HG02571 (cell line): Measurements from ENCODE around the gene PLEKHO1.
"Not testable (repeated sequence)": the region's sequence is repeated elsewhere in the genome, so short reads cannot be mapped to it uniquely, and the experiment has no call there.

ENCODE experiments used
- ATAC-seq: cut with Tn5 transposase; IDR thresholded peaks from one replicate; pipeline ENCODE4 v1.9.1; 2021; ENCODE audit warnings: mild to moderate bottlenecking, moderate library complexity; ENCODE audit not compliant: unreplicated experiment

The PLEKHO1 gene

GRCh38 chr1:150149271-150150132, at the start of gene PLEKHO1:
TSS of gene PLEKHO1 (plus strand) at chr1:150149916. CDS start at chr1:150150258, 342 bp downstream.
- ATAC-seq, result peak; percentile 60

DNA sequence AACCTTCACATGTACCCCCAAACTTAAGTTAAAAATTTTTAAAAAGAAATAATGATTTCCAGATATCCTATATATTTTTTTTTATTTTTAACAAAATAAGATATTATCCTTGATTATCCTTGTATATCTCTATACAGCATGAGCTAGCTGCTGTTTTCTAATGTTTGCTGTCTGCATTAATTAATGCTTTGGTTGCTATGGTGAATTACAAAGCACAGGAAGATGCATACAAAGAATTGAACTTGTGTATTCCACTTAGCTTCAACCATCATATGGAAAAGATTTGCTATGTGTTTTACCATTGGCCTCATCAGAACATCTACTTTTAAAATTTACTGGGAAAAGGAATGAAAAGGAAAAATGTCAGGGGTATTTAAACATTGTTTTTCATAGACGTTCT, 46.7 kb upstream of the PLEKHO1 start:
- ATAC-seq, result no peak

DNA sequence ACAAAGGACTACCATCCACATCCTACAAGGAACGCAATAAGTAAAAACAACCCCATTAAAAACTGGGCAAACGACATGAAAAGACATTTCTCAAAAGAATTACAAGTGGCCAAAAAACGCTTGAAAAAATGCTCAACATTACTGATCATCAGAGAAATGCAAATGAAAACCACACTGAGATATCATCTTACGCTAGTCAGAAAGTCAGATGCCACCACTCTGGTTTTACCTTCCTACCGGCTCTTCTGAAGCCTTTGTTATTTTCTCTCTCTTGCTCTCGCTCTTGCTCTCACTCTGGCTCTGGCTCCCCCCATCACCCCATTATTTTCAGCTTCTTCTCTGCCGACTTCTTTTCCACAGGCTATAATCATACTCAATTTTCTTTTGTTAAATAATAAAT, 43.4 kb upstream of the PLEKHO1 start:
- ATAC-seq, result no peak

- no peak for ATAC-seq
Measured at GRCh38 chr1:150109586-150109985, 40.1 kb upstream of the PLEKHO1 start.

DNA sequence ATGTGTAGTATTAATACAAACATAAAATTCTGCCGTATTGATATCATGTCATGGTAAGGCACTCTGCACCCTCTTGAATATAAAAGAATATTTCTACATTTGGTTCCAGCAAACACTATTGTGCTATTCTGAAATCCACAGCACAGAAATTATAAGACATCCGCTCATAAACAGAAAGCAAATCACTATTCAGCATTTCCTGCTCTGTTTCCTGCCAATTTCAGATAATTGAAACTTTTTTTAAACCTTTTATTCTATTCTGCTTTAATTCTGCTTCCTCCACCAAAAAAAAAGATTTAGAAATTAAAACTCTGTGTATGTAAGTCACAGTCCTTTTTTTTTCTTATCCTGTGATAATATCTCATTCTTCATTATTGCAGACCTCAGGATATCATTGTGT, 39.6 kb upstream of the PLEKHO1 start:
- no peak for ATAC-seq

DNA sequence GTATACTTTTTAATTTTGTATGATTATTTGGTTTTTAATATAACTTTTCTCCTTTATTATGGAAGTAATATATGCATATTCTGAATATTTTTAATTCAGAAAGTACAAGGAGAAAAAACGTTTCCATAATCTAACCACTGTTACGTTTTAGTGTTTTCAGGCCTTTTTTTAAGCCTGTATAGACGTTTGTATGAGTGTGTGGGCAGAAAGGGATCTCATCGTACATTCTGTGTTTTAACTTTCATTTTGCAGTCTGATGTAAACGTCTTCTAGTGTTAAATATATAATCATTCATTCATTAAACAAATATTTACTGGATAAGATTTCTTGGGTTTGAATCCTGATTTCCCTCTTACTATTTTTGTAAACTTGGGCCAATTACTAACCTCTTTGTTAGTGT, 38.0 kb upstream of the PLEKHO1 start:
- no peak for ATAC-seq

GRCh38 chr1:150115121-150115520, 34.6 kb upstream of the PLEKHO1 start:
- no peak for ATAC-seq

DNA sequence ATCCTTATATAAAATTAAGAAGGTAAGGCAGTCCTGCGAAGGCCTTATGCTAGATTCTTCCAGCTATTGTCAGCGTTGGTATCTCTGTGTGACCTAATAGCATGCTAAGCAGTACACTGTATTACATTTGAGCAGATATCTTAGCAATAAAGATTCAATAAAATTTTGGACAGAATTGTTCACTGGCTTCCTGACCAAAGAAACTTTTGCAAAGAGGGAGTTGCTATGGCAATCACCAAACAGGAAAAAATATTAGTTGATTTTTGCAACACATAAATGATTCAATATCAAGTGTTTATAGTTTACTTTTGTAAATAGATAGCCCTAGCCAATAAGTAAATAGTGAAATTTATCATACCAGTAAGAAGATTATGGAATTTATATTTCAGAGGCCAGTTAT, 31.0 kb upstream of the PLEKHO1 start:
- no peak for ATAC-seq

DNA sequence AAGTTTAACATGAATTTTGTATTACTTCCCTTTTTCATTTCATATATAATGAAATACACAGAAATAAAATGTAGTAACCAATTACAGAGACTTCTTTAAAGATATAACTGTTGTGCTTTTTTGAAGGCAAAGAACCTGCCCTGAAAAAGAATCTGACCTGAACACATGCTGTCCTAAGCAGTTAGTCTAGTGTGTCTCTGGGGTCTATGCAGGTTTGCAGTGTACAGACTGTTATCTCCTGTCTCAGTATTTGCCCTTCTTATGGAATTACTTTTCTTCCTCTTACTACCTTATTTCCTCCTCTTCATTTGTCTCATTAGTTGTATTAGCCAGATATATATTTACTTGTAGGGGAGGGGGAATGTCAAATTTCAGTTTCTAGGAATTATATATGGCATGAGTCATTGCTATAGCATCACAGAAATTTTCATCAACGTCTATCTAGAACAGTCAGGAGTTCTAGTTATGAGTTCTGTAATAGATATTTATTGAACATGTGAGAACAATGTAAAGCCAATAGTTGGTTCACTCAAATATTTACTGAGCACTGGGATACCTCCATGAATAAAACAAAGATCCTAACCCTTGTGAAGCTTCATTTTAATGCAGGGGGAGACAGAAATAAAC, 28.4 kb upstream of the PLEKHO1 start:
- no peak for ATAC-seq

DNA sequence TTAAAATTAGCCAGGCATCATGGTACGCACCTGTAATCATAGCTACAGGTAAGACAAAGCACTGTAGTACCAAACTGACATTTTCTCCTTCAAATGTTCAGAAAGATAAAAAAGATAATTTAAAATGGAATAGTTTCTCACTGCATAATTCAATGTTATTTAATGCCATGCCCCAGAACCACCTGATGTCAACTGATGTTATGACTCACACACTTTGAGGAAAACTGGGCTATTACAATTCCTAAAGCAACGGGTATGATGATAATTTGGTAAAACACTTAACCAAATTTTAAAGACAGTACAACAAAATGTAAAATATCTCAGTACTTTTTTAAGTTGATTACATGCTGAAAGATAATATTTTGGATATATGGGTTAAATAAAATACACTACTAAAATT, 22.9 kb upstream of the PLEKHO1 start:
- no peak for ATAC-seq

DNA sequence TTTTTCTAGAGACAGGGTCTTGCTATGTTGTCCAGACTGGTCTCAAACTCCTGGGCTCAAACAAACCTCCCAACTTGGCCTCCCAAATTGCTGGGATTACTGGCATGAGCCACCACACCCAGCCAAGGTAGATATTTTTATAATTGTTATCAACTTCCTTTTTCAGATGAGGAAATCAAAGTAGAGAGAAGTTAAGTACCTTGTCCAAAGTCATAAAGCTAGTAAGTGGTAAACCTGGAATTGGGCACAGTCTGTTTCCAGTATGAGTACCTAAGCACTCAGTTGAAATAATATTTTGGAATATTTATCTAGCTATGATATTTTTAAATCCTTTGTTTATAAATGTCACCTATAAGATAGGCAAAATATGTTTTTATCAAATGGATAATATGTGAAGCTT, 22.3 kb upstream of the PLEKHO1 start:
- ATAC-seq, result no peak

DNA sequence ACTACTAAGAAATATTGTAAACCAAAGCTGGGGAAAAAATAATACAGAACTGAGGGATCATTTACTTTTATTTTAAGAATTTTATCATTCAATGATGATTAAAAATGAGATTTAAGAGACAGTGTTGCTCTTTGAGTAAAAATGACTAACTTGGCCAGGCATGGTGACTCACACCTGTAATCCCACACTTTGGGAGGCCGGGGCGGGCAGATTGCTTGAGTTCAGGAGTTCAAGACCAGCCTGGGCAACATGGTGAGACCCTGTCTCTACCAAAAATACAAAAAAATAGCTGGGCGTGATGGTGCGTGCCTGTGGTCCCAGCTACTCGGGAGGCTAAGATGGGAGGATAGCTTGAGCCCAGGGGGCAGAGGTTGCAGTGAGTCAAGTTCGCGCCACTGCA, 21.8 kb upstream of the PLEKHO1 start:
- no peak for ATAC-seq

- no peak for ATAC-seq
Measured at GRCh38 chr1:150132372-150132771, 17.3 kb upstream of the PLEKHO1 start.

DNA sequence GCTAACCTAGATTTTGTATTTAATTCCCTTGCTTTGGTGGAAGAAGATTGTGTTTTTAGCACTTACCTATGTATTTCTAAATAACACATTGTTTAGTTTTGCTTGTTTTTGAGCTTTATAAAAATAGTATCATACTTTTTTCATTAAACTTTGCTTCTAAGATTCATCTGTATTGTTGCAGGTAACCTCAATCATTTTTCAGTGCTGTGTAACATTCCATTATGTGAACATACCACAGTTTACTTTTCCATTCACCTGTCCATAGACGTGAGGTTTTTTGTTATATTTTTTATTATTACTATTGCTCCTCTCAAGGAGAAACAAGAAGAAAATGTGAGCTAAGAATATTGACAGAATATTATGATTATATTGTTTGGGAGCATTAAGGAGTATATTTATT, 15.2 kb upstream of the PLEKHO1 start:
- no peak for ATAC-seq

DNA sequence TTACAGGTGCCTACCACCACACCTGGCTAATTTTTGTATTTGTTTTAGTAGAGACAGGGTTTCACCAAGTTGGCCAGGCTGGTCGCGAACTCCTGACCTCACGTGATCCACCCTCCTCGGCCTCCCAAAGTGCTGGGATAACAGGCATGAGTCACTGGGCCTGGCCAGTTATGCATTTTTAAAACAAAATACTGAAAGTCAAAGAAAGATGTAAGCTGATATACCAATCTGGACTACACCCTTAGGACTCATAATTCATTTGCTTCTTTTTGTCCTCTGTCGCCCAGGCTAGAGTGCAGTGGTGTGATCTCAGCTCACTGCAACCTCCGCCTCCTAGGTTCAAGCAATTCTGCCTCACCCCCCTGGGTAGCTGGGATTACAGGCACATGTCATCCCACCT, 14.3 kb upstream of the PLEKHO1 start:
- not testable (repeated sequence) for ATAC-seq

DNA sequence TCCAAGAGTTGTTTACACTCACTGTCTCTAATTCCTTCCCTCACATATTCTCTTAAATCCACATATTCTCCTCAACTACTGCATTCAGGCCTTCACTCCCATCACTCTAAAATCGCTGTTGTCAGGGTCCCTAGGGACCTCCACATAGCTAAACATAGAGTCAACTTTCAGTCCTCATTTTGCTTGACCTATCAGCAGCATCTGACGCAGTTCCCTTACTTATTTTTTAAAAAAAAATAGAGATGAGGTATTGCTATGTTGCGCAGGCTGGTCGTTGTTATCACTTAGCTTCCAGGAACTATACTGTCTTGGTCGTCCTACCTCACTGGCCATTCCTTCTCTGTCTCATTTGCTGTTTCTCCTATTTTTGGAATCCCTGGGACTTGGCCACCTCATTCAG, 11.7 kb upstream of the PLEKHO1 start:
- no peak for ATAC-seq

- no peak for ATAC-seq
Measured at GRCh38 chr1:150141452-150141851, 8.3 kb upstream of the PLEKHO1 start.

GRCh38 chr1:150142083-150142482, 7.6 kb upstream of the PLEKHO1 start:
- no peak for ATAC-seq

GRCh38 chr1:150144606-150145005, 5.1 kb upstream of the PLEKHO1 start:
- ATAC-seq, result no peak

DNA sequence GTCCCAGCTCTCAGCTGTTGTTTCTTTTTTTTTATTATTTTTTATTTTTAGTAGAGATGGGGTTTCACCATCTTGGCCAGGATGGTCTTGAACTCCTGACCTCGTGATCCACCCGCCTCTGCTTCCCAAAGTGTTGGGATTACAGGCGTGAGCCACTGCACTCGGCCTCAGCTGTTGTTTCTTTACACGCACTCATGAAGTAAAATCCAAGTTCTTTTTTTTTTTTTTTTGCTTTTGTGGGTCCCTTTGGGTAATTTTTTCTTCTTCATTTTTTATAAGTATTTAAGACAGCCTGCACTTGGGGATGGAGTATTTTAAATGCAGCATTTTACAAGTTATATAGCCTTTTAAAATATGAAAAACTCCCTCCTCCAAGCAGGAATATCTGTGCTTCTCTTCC, 3.7 kb upstream of the PLEKHO1 start:
- not testable (repeated sequence) for ATAC-seq

DNA sequence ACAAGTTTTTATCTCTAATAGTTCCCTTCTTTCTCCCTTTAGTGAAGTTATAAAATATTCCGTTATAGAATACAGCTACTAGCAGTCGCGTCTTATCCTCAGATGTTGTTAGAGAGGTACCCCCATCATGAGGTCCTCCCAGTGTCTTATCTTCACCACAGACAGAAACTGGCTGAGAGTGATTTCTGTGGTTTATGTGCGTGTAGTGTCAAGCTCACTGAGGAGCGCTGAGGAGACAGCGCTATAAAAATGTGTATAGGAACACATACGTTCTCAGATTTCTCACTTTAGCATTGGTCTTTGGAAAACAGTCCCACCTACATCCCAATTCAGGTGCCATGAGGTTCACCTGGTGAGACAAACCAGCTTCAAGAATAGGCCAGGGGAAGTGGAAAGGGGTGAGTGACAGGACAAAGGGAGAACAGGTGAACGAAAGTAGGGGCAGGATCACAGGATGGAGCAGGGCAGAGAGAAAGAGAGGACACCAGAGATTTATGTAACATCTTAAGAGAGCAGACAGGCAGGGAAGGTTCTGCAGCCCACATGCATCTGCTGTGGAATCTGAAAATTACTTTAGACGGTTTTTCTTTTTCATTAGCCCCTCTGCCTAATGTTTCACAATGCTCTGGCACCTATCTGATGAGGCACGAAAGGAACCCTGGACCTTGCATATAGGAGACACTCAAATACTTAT, 2.7 kb upstream of the PLEKHO1 start:
- no peak for ATAC-seq

GRCh38 chr1:150148837-150149270, 862 bp upstream of the PLEKHO1 start:
- ATAC-seq, result no peak
